Osteoblast (primary cell): ENCODE data around the gene NME9. TPM values are rescaled to one million over a fixed set of nuclear protein-coding genes. Genes with fewer than 3 reads are reported as not detected.

ENCODE experiments used
- DNase-seq: peaks from one replicate; pipeline ENCODE4 v3.0.0; 2011; ENCODE audit warnings: low spot score, mixed read lengths; ENCODE audit not compliant: insufficient read length; ENCODE audit errors: missing footprints
- H2AFZ ChIP-seq: 2 replicates; pipeline ENCODE4 v1.6.0; 2011; ENCODE audit warnings: mild to moderate bottlenecking, low read length
- H3K27ac ChIP-seq: 2 replicates; pipeline ENCODE4 v1.5.1; 2011; ENCODE audit warnings: mild to moderate bottlenecking, low read depth, low read length, moderate library complexity
- H3K27me3 ChIP-seq: 2 replicates; pipeline ENCODE4 v1.6.0; 2012; ENCODE audit warnings: mild to moderate bottlenecking, control low read depth, inconsistent platforms, low read length, moderate library complexity; ENCODE audit not compliant: insufficient read depth
- H3K36me3 ChIP-seq: 2 replicates; pipeline ENCODE4 v1.5.1; 2011; ENCODE audit warnings: mild to moderate bottlenecking, low read length, control low read depth, moderate library complexity; ENCODE audit not compliant: insufficient read depth
- H3K4me1 ChIP-seq: 2 replicates; pipeline ENCODE4 v1.5.1; 2011; ENCODE audit warnings: mild to moderate bottlenecking, low read length, control low read depth, moderate library complexity; ENCODE audit not compliant: insufficient read depth
- H3K4me2 ChIP-seq: 2 replicates; pipeline ENCODE4 v1.6.0; 2011; ENCODE audit warnings: mild to moderate bottlenecking, low read length; ENCODE audit not compliant: insufficient read depth
- H3K4me3 ChIP-seq: fragments of 200-600 bp; sonication (generic); 3 replicates; pipeline ENCODE4 v1.5.1; 2012; ENCODE audit warnings: mild to moderate bottlenecking, low read length, inconsistent platforms; ENCODE audit not compliant: insufficient read depth
- H3K79me2 ChIP-seq: 2 replicates; pipeline ENCODE4 v1.6.0; 2012; ENCODE audit warnings: mild to moderate bottlenecking, low read length, control low read depth, inconsistent platforms; ENCODE audit not compliant: insufficient read depth
- H3K9me3 ChIP-seq: 2 replicates; pipeline ENCODE4 v1.5.1; 2011; ENCODE audit warnings: low read depth, low read length, control low read depth
- H4K20me1 ChIP-seq: 2 replicates; pipeline ENCODE4 v1.6.0; 2012; ENCODE audit warnings: mild to moderate bottlenecking, low read length, control low read depth; ENCODE audit not compliant: insufficient read depth
- total RNA-seq: library from RNA; depleted of rRNA; stranded (reverse); fragments of >200 nt; gene quantifications from 2 replicates; pipeline ENCODE4 v1.2.3, GENCODE V29; 2012
- TF ChIP-seq, protein P1 (sequence below): IDR thresholded peaks from 2 replicates; pipeline ENCODE4 v1.5.1; 2011; ENCODE audit warnings: mild to moderate bottlenecking, low read depth, low read length, moderate library complexity; ENCODE audit errors: extremely low read depth

The NME9 gene
- total RNA-seq, 1 donor = not detected

DNA sequence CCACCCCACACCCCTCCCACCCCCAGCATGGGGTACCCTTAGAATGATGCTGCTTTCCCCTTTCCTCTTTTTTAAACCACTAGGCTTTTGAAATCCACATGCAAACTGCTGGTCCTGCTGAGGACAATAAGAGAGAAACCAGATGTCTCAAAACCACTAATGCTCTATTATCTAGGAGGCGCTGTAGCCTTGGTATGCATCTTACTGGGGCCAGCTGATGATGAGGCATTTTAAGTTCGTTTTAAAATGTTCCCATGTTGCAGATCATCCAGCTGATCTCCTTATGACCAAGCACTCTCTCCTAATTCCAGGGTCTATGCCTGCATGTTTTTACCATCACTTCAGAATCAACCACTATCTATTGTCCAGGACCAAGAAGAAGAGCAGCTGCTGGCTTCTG lies 1.3 kb downstream of the NME9 start:
- Histone ChIP-seq H3K9me3 (no peaks in the 10 kb centered on the region), H2AFZ (no peak overlapping the region), H3K4me2 (peak overlapping the region; percentile 97), H3K27me3 (no peaks in the 10 kb centered on the region), H3K4me1 (peaks cover 11% of the 10 kb centered on the region), H3K27ac (no peak overlapping the region), H3K36me3 (no peaks in the 10 kb centered on the region), H4K20me1 (no peaks in the 10 kb centered on the region), H3K79me2 (no peaks in the 10 kb centered on the region), H3K4me3 (no peak overlapping the region)
- no peak for DNase-seq
- TF ChIP-seq, protein P1, sequence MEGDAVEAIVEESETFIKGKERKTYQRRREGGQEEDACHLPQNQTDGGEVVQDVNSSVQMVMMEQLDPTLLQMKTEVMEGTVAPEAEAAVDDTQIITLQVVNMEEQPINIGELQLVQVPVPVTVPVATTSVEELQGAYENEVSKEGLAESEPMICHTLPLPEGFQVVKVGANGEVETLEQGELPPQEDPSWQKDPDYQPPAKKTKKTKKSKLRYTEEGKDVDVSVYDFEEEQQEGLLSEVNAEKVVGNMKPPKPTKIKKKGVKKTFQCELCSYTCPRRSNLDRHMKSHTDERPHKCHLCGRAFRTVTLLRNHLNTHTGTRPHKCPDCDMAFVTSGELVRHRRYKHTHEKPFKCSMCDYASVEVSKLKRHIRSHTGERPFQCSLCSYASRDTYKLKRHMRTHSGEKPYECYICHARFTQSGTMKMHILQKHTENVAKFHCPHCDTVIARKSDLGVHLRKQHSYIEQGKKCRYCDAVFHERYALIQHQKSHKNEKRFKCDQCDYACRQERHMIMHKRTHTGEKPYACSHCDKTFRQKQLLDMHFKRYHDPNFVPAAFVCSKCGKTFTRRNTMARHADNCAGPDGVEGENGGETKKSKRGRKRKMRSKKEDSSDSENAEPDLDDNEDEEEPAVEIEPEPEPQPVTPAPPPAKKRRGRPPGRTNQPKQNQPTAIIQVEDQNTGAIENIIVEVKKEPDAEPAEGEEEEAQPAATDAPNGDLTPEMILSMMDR = peak; percentile 34

DNA sequence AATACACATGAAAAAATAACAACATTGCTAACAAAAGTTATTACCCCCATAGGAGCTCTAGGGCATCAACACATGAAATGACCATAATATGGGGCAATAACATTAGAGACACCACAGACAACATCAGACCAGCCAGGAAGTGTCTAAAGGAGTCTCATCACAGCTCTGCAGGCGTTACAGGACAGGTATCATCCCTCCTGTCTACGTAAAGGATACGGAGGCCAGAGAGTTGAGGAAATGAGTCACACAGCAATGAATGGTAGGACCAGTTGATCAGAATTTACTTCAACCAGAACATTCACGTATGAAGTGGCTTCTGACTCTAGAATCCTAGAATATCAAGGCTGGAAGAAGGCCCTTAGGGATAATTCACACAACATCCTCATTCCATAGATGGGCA lies 1.8 kb downstream of the NME9 start:
- H3K4me2 ChIP-seq = no peak overlapping the region
- no peak for DNase-seq
- no peak overlapping the region for H2AFZ ChIP-seq
- H3K9me3 ChIP-seq = no peaks in the 10 kb centered on the region
- no peak overlapping the region for H3K27ac ChIP-seq
- H3K27me3 ChIP-seq = no peaks in the 10 kb centered on the region
- H3K79me2 ChIP-seq = no peaks in the 10 kb centered on the region
- no peaks in the 10 kb centered on the region for H4K20me1 ChIP-seq
- TF ChIP-seq, protein P1 = no peak
- H3K36me3 ChIP-seq = no peaks in the 10 kb centered on the region
- H3K4me1 ChIP-seq = peaks cover 11% of the 10 kb centered on the region
- no peak overlapping the region for H3K4me3 ChIP-seq

DNA sequence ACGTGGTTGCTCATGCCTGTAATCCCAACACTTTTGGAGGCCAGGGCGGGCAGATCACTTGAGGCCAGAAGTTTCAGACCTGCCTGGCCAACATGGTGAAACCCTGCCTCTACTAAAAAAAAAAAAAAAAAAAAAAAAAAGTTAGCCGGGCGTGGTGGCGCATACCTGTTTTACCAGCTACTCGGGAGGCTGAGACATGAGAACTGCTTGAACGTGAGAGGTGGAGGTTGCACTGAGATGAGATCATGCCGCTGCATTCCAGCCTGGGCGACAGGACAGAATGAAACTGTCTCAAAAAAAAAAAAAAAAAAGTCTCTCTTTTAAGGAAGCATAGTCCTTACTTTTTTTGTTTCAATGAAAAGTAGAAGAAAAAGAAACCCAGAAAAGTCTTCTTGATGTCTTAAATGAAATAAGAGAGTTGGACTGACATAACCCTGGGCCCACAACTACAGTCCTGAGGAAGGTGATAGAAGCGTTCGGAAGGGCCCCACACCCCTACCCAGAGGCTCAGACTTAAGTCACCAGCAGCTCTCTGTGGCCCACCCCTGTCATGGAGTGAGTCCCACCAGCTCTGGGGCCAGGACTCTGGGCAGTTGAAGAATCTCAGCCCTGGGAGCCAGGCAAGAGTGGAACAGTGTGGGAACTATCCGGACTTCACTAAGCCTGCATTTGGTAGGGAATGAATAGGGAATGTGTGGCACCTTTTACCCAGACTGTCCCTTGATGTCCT lies 2.6 kb downstream of the NME9 start:
- H3K27ac ChIP-seq = no peak overlapping the region
- H3K36me3 ChIP-seq = no peaks in the 10 kb centered on the region
- TF ChIP-seq, protein P1 = no peak
- no peaks in the 10 kb centered on the region for H4K20me1 ChIP-seq
- DNase-seq = no peak
- H3K9me3 ChIP-seq = no peaks in the 10 kb centered on the region
- H3K4me1 ChIP-seq = peaks cover 11% of the 10 kb centered on the region
- no peak overlapping the region for H2AFZ ChIP-seq
- H3K79me2 ChIP-seq = no peaks in the 10 kb centered on the region
- peaks cover under 1% of the 10 kb centered on the region for H3K27me3 ChIP-seq
- no peak overlapping the region for H3K4me2 ChIP-seq
- H3K4me3 ChIP-seq = no peak overlapping the region

DNA sequence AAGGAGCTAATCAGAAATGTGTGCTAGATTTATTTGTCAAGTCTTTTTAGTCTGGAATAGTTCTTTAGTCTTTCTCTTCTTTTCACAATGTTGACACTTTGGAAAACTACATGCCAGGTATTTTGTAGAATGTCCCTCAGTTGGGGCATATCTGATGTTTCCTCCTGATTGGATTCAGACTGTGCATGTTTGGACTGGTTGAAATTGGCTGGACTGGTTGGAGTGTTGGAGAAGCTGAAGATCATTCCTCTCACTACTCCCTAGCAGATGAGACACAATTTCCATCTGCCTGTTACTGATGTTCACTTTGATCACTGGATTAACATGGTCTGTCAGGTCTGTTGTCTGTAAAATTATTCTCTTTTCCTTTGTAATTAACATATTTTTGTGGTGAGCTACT lies 3.7 kb downstream of the NME9 start:
- Histone ChIP-seq H3K27me3 (peaks cover 10% of the 10 kb centered on the region), H3K27ac (no peak overlapping the region), H3K4me1 (peaks cover 11% of the 10 kb centered on the region), H3K4me2 (no peak overlapping the region), H4K20me1 (no peaks in the 10 kb centered on the region), H3K79me2 (no peaks in the 10 kb centered on the region), H2AFZ (no peak overlapping the region), H3K9me3 (no peaks in the 10 kb centered on the region), H3K4me3 (no peak overlapping the region), H3K36me3 (no peaks in the 10 kb centered on the region)
- DNase-seq = no peak
- TF ChIP-seq, protein P1 = no peak
